Trophoblast cell (in vitro differentiated cells and primary cell): ENCODE data around the gene RSAD1.

Source experiments
- DNase-seq, 2 donors: peaks; one replicate each; pipeline ENCODE4 v3.0.0-alpha.2; 2016
- H2AFZ ChIP-seq: 2 replicates; pipeline ENCODE4 v1.6.1; 2013; ENCODE audit warnings: low read length, moderate library complexity, mild to moderate bottlenecking; ENCODE audit not compliant: insufficient read depth, poor library complexity
- H2AK5ac ChIP-seq: 2 replicates; pipeline ENCODE4 v1.6.1; 2013; ENCODE audit warnings: mild to moderate bottlenecking, low read length
- H2BK120ac ChIP-seq: 2 replicates; pipeline ENCODE4 v1.6.1; 2013; ENCODE audit warnings: low read length, mild to moderate bottlenecking, moderate library complexity; ENCODE audit not compliant: insufficient read depth, poor library complexity
- H2BK12ac ChIP-seq: 2 replicates; pipeline ENCODE4 v1.6.1; 2013; ENCODE audit warnings: mild to moderate bottlenecking, low read length, moderate library complexity
- H2BK5ac ChIP-seq: 2 replicates; pipeline ENCODE4 v1.6.1; 2013; ENCODE audit warnings: low read length, low read depth, moderate library complexity, mild to moderate bottlenecking; ENCODE audit not compliant: poor library complexity
- H3K14ac ChIP-seq: 2 replicates; pipeline ENCODE4 v1.6.1; 2013; ENCODE audit warnings: mild to moderate bottlenecking, low read length
- H3K18ac ChIP-seq: 2 replicates; pipeline ENCODE4 v1.6.1; 2013; ENCODE audit warnings: mild to moderate bottlenecking, low read length
- H3K23ac ChIP-seq: 2 replicates; pipeline ENCODE4 v1.6.1; 2013; ENCODE audit warnings: low read length
- H3K27ac ChIP-seq: 2 replicates; pipeline ENCODE4 v1.5.1; 2013; ENCODE audit warnings: low read depth, mild to moderate bottlenecking, inconsistent platforms, low read length, moderate library complexity
- H3K27me3 ChIP-seq: 2 replicates; pipeline ENCODE4 v1.6.1; 2013; ENCODE audit warnings: inconsistent platforms, mild to moderate bottlenecking, low read length, moderate library complexity; ENCODE audit not compliant: insufficient read depth
- H3K36me3 ChIP-seq, 2 experiments: 1 replicate in 1 of 2; 2 replicates in 1 of 2; pipeline ENCODE4 v1.6.1; 2013; ENCODE audit warnings: low read length in 2 of 2, mild to moderate bottlenecking in 2 of 2, moderate library complexity in 1 of 2; ENCODE audit not compliant: insufficient read depth in 2 of 2, control insufficient read depth in 1 of 2
- H3K4ac ChIP-seq: 2 replicates; pipeline ENCODE4 v1.6.1; 2013; ENCODE audit warnings: low read depth, mild to moderate bottlenecking, low read length, moderate library complexity
- H3K4me1 ChIP-seq, 2 experiments: 1 replicate in 1 of 2; 2 replicates in 1 of 2; pipeline ENCODE4 v1.6.1; 2013; ENCODE audit warnings: low read length in 2 of 2, mild to moderate bottlenecking in 2 of 2, moderate library complexity in 1 of 2; ENCODE audit not compliant: insufficient read depth in 2 of 2, control insufficient read depth in 1 of 2
- H3K4me2 ChIP-seq: 2 replicates; pipeline ENCODE4 v1.6.1; 2013; ENCODE audit warnings: inconsistent platforms, mild to moderate bottlenecking, low read length, moderate library complexity
- H3K4me3 ChIP-seq: 2 replicates; pipeline ENCODE4 v1.5.1; 2013; ENCODE audit warnings: mild to moderate bottlenecking, low read depth, low read length, inconsistent platforms
- H3K79me1 ChIP-seq: one replicate; pipeline ENCODE4 v1.6.1; 2013; ENCODE audit warnings: low read length
- H3K79me2 ChIP-seq: 2 replicates; pipeline ENCODE4 v1.6.1; 2013; ENCODE audit warnings: low read length, mild to moderate bottlenecking; ENCODE audit not compliant: control insufficient read depth, insufficient read depth, poor library complexity
- H3K9ac ChIP-seq: 2 replicates; pipeline ENCODE4 v1.6.1; 2013; ENCODE audit warnings: mild to moderate bottlenecking, low read length
- H3K9me3 ChIP-seq: 2 replicates; pipeline ENCODE4 v1.6.1; 2013; ENCODE audit warnings: low read depth, mild to moderate bottlenecking, control low read depth, inconsistent platforms, low read length; ENCODE audit not compliant: insufficient read depth
- H4K12ac ChIP-seq: 2 replicates; pipeline ENCODE4 v1.6.1; 2013; ENCODE audit warnings: low read depth, mild to moderate bottlenecking, low read length, moderate library complexity
- H4K8ac ChIP-seq: 2 replicates; pipeline ENCODE4 v1.6.1; 2013; ENCODE audit warnings: low read depth, mild to moderate bottlenecking, low read length, moderate library complexity
- H4K91ac ChIP-seq: one replicate; pipeline ENCODE4 v1.6.1; 2013; ENCODE audit warnings: low read depth, mild to moderate bottlenecking, low read length, moderate library complexity
- WGBS: extraction: QIAGEN DNeasy Blood & Tissue Kit; methylation state at CpG from one replicate; pipeline ENCODE4 v1.1.7; 2013; ENCODE audit warnings: missing lambda C conversion rate; ENCODE audit not compliant: insufficient read length, insufficient coverage; ENCODE audit errors: extremely low coverage; 5-methylcytosine and 5-hydroxymethylcytosine counted together

Gene RSAD1

DNA sequence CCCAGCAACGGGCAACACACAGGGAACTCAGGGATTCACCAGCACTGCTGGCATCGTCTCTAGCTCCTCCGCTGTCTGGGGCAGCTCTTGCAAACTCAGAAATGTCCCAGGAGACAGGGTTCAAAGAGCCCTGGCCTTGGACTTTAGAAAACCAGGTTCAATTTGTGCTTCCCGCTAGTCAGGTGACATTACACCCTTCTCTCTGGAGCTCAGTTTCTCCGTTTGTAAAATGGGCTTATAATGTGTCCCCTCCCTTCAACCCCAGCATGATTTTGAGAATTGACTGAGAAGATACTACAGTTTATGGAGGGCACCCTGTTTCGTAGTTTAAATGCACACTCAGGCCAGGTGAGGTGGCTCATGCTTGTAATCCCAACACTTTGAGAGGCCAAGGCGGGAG is 27.6 kb downstream of the RSAD1 start:
- no peak overlapping the region for H2BK120ac ChIP-seq
- H2BK5ac ChIP-seq = no peak overlapping the region
- no peak overlapping the region for H3K9ac ChIP-seq
- H2BK12ac ChIP-seq = no peak overlapping the region
- no peak overlapping the region for H3K4me2 ChIP-seq
- H3K79me2 ChIP-seq = peaks cover 5% of the 10 kb centered on the region
- WGBS = no CpG with 5 or more reads among the region's 7 CpGs
- no peak overlapping the region for H4K12ac ChIP-seq
- no peak overlapping the region for H4K8ac ChIP-seq
- peaks cover 13% of the 10 kb centered on the region for H3K79me1 ChIP-seq
- no peak overlapping the region for H3K27ac ChIP-seq
- no peak overlapping the region for H3K4me3 ChIP-seq
- H2AK5ac ChIP-seq = no peak overlapping the region
- H3K27me3 ChIP-seq = peaks cover 2% of the 10 kb centered on the region
- H3K36me3 ChIP-seq = no peaks in the 10 kb centered on the region
- no peak overlapping the region for H3K23ac ChIP-seq
- H2AFZ ChIP-seq = no peak overlapping the region
- no peak overlapping the region for H3K14ac ChIP-seq
- DNase-seq = no peak
- H4K91ac ChIP-seq = no peak overlapping the region
- no peak overlapping the region for H3K18ac ChIP-seq
- H3K4ac ChIP-seq = no peak overlapping the region
- no peaks in the 10 kb centered on the region for H3K9me3 ChIP-seq
- H3K4me1 ChIP-seq = peaks cover 13 to 14% of the 10 kb centered on the region in 2 experiments

DNA sequence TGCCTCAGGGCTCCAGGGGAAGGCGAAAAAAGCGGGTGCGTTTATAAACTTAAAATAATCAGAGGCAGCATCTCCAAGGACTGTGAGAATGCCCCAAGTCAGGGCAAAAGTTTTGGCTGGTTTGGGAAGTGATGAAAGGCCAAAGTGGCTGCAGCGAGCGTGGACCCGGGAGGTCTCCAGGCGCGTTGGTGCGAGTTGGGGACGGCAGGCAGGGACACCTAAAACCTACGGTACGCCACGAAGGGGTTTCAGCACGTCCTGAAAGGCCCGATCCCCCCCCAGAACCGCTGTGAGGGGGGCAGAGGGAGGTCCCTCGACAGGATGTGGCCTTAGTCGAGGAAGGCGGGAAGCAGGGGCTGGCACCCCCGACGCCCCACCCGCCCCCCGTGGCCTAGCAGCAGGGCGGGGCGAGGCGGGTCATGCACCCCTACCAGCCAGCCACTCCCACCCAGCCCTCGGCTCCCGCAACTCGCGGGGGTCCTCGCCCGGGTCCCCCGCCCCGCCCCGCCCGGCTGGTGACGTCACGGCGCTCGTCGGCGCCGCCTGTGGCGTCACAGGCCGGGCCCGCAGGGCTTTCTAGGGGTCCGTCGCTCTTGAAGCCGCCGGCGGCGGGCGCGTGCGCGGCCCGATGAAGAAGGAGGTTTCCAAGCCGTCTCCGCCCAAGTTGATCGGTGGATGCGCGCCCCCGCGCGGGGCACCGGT is 29.4 kb downstream of the RSAD1 start, which contains the start of gene MYCBPAP:
MYCBPAP (plus strand) TSS at position 569 of the 702 bp plus-strand sequence. CDS start 236 bp downstream, outside the sequence.
- no CpG with 5 or more reads among the region's 66 CpGs for WGBS
- Histone ChIP-seq H2BK120ac (peak within 1 kb of the TSS; percentile 90), H3K27me3 (no peaks in the 10 kb centered on the region), H3K36me3 (no peaks in the 10 kb centered on the region), H3K23ac (no peak within 1 kb of the TSS), H2BK5ac (peak within 1 kb of the TSS; percentile 39), H3K27ac (no peak within 1 kb of the TSS), H3K4ac (peak within 1 kb of the TSS; percentile 88), H4K91ac (peak within 1 kb of the TSS; percentile 91), H3K4me1 (peaks cover 16 to 18% of the 10 kb centered on the region in 2 experiments), H2AK5ac (peak within 1 kb of the TSS; percentile 76), H2AFZ (peak within 1 kb of the TSS; percentile 99), H3K18ac (peak within 1 kb of the TSS; percentile 94), H4K12ac (peak within 1 kb of the TSS; percentile 97), H3K14ac (peak within 1 kb of the TSS; percentile 96), H3K79me2 (peaks cover 5% of the 10 kb centered on the region), H3K4me2 (peak within 1 kb of the TSS; percentile 89), H3K9me3 (no peaks in the 10 kb centered on the region), H3K4me3 (peak within 1 kb of the TSS; percentile 77), H4K8ac (peak within 1 kb of the TSS; percentile 100), H3K79me1 (peaks cover 13% of the 10 kb centered on the region), H3K9ac (peak within 1 kb of the TSS; percentile 37), H2BK12ac (peak within 1 kb of the TSS; percentile 73)
- peak; percentile 26 to 58 for DNase-seq

DNA sequence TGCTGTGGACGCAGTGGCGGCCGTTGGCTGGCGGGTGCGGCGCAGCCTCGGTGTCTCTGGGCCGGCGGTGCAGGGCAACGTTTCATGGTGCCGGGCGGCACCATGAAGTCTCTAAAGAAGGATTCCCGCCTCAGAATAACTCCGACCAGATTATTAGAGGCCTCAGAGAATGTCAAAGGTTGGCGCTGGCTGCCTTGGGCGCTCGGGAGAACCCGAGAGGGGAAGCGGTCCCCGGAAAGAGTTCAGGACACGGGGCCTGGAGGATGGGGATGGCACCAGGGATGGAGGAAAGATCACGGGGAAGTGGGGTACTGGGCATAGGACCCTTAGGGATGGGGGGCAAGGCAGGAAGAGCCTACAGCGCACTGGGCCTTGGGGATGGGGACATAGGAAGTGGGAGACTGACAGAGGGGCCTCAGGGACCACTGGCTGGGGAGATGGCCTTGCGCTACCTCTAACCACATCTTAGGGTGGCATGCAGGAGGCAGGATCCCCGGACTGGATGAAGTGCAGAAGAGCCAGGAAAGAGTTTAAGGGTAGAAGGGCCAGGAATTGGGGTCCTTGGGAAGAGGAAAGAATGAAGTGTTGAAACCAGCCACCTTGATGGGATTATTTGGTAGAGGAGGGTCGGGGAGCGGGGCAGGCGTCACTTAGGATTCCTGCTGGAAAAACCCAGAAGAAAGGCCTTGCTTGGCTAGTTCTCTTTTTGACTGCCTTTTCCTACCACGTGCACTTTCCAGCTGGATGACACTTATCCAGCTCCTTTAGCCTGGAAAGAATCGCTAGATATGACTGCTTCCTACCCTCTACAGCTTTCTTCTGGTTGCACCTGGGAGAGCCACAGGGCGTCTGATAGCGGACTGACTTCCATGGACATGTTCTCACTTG is 30.2 kb downstream of the RSAD1 start:
- H3K36me3 ChIP-seq = no peaks in the 10 kb centered on the region
- peak overlapping the region; percentile 34 for H2AK5ac ChIP-seq
- H3K79me1 ChIP-seq = peaks cover 15% of the 10 kb centered on the region
- H4K12ac ChIP-seq = peak overlapping the region; percentile 4
- H3K9me3 ChIP-seq = no peaks in the 10 kb centered on the region
- no peak overlapping the region for H3K23ac ChIP-seq
- H4K8ac ChIP-seq = peak overlapping the region; percentile 63
- peak overlapping the region; percentile 77 for H3K4me3 ChIP-seq
- H3K79me2 ChIP-seq = peaks cover 5% of the 10 kb centered on the region
- WGBS = no CpG with 5 or more reads among the region's 32 CpGs
- DNase-seq = no peak
- H3K4me2 ChIP-seq = peak overlapping the region; percentile 89
- H3K4me1 ChIP-seq = peaks cover 16 to 18% of the 10 kb centered on the region in 2 experiments
- peak overlapping the region; percentile 39 for H2BK5ac ChIP-seq
- H2BK12ac ChIP-seq = peak overlapping the region; percentile 26
- peak overlapping the region; percentile 37 for H3K9ac ChIP-seq
- H3K14ac ChIP-seq = peak overlapping the region; percentile 10
- H3K27ac ChIP-seq = no peak overlapping the region
- H3K18ac ChIP-seq = peak overlapping the region; percentile 38
- peak overlapping the region; percentile 99 for H2AFZ ChIP-seq
- H2BK120ac ChIP-seq = peak overlapping the region; percentile 90
- H4K91ac ChIP-seq = peak overlapping the region; percentile 11
- H3K4ac ChIP-seq = peak overlapping the region; percentile 32
- no peaks in the 10 kb centered on the region for H3K27me3 ChIP-seq

DNA sequence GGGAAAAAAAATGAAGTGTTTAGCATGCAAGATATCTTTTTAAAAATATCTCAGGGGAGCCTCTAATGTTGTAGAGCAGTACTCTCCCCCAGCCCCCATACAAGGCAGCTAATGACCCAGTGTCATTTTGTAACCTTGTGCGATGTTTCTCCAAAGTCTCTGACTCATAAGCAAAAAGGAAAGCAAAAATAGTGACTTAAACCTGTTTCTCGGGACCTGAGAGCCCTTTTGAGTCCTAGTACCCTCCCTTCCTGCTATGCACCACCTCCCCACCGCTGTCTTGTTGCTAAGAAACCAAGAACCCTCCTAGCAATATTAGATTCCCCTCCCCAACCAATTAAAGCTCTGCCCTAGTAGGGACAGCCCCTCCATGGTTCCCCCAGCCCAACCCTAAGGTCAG is 32.4 kb downstream of the RSAD1 start:
- Histone ChIP-seq H3K4me1 (peaks cover 22 to 26% of the 10 kb centered on the region in 2 experiments), H2BK12ac (no peak overlapping the region), H3K9ac (no peak overlapping the region), H4K91ac (no peak overlapping the region), H3K14ac (no peak overlapping the region), H3K18ac (no peak overlapping the region), H3K4me2 (peak overlapping the region; percentile 2), H3K27me3 (no peaks in the 10 kb centered on the region), H2AFZ (no peak overlapping the region), H3K9me3 (no peaks in the 10 kb centered on the region), H3K4ac (no peak overlapping the region), H3K23ac (no peak overlapping the region), H3K27ac (peak overlapping the region; percentile 85), H3K4me3 (no peak overlapping the region), H4K12ac (no peak overlapping the region), H4K8ac (no peak overlapping the region), H2BK120ac (peak overlapping the region; percentile 75), H2AK5ac (no peak overlapping the region), H3K79me1 (peaks cover 16% of the 10 kb centered on the region), H2BK5ac (peak overlapping the region; percentile 35), H3K79me2 (peaks cover 5% of the 10 kb centered on the region), H3K36me3 (no peaks in the 10 kb centered on the region)
- DNase-seq = peak; percentile 43 to 80
- WGBS = no CpG with 5 or more reads among the region's 3 CpGs
